ENCODE data around the gene EXOC6. TPM values are rescaled to one million over a fixed set of nuclear protein-coding genes. Genes with fewer than 3 reads are reported as not detected.

EXOC6 gene
- polyA plus RNA-seq, 1 donor: 20.3 TPM

DNA sequence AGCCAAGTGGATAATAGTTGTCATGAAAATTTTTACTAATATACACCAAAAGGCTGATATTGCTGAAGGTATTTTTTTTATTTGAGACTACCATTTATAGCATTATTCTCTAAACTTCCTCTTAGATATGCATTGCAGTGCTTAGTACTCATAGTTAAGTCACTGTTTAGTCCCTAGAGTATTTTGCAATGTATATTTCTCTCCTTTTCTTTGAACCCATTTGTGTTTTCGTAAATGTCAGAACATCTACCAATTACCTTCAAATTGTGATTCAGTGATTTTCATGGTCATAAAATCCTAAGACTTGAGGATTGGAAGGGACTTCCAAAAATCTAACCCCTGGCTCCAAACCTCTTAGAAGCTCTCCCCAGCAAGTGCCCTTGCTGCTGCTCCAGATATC, 190.8 kb downstream of the EXOC6 start:
- no peak for DNase-seq
- H3K4me1 ChIP-seq (ENCODE audit: control insufficient read depth, insufficient read depth, low read length): peaks cover 4% of the 10 kb centered on the region
- 100% methylated on average over 1 of the region's 1 CpG for WGBS (ENCODE audit: insufficient coverage, low lambda C conversion rate)

DNA sequence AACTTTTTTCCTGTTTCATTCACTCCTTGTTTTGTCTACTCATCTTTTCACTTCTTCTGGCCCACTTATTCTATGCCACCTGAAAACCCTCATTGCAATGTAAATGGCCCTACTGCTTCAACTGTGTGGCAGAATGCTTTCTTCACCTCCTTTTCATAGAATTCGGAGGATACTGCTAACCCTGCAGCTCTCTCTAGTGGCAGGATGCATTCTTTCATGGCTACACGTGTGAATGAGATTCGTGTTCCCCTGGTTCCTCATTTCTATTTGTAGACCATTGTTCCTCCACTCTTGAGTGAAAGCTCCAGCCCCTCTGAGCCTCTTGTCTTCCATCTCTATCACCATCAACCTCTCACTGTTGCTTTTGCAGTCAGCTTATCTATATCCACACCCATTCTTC, 191.4 kb downstream of the EXOC6 start:
- no peaks in the 10 kb centered on the region for H3K27me3 ChIP-seq (ENCODE audit: control insufficient read depth, insufficient read depth, low read length)
- H3K27ac ChIP-seq (ENCODE audit: low read length): no peak overlapping the region
- H3K4me1 ChIP-seq (ENCODE audit: control insufficient read depth, insufficient read depth, low read length): peaks cover 4% of the 10 kb centered on the region
- DNase-seq: no peak
- 25% methylated on average over 3 of the region's 3 CpGs for WGBS (ENCODE audit: insufficient coverage, low lambda C conversion rate)
- H3K4me3 ChIP-seq (ENCODE audit: low read length): no peak overlapping the region
- no peaks in the 10 kb centered on the region for H3K9me3 ChIP-seq (ENCODE audit: control insufficient read depth, low read depth, low read length)
- no peaks in the 10 kb centered on the region for H3K36me3 ChIP-seq (ENCODE audit: control insufficient read depth, insufficient read depth, low read length)

More for the DNA sequence above, 190.8 kb downstream of the EXOC6 start:
- Histone ChIP-seq H3K9me3 (ENCODE audit: control insufficient read depth, low read depth, low read length) (no peaks in the 10 kb centered on the region), H3K36me3 (ENCODE audit: control insufficient read depth, insufficient read depth, low read length) (no peaks in the 10 kb centered on the region), H3K27me3 (ENCODE audit: control insufficient read depth, insufficient read depth, low read length) (no peaks in the 10 kb centered on the region), H3K27ac (ENCODE audit: low read length) (no peak overlapping the region), H3K4me3 (ENCODE audit: low read length) (no peak overlapping the region)

DNA sequence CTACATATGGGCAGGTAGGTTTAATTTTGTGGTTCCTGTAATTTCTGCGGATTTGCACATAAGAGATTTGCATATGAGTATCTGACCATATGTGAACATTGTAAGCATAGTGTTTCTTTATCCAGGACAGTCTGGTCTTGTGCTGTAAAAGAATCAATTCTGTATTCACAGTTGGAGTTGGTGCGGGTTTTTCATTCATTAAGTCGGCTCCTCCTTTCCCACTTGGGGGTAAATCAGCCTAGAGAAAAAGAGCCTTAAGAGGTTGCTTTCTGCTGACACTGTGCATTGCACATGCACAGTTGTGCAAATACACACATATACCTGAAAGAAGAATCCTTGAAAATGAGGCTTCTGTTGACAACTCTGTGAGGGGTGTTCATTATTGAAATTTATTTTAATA, 206.2 kb downstream of the EXOC6 start:
- Histone ChIP-seq H3K9me3 (ENCODE audit: control insufficient read depth, low read depth, low read length) (no peaks in the 10 kb centered on the region), H3K4me3 (ENCODE audit: low read length) (no peak overlapping the region), H3K27ac (ENCODE audit: low read length) (no peak overlapping the region), H3K36me3 (ENCODE audit: control insufficient read depth, insufficient read depth, low read length) (no peaks in the 10 kb centered on the region), H3K27me3 (ENCODE audit: control insufficient read depth, insufficient read depth, low read length) (peaks cover 5% of the 10 kb centered on the region), H3K4me1 (ENCODE audit: control insufficient read depth, insufficient read depth, low read length) (no peaks in the 10 kb centered on the region)
- DNase-seq: no peak
- 83% methylated on average over 1 of the region's 3 CpGs for WGBS (ENCODE audit: insufficient coverage, low lambda C conversion rate)

DNA sequence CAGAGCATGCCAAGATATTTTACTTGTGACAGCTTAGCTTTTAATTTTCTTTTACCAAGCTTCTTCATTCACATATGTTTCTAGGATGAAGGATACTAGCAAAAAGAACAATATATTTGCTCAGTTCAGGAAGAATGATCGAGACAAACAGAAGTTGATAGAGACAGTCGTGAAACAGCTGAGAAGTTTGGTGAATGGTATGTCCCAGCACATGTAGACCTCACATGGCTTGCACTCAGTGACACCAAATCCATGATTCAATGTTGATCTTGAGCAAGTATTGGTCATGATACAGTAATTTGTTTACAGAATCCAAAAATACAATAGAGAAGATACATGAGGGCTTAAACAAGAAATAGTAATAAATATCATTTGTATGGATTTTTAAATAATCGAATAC, 209.8 kb downstream of the EXOC6 start:
- Histone ChIP-seq H3K27me3 (ENCODE audit: control insufficient read depth, insufficient read depth, low read length) (peaks cover 41% of the 10 kb centered on the region), H3K4me3 (ENCODE audit: low read length) (no peak overlapping the region), H3K36me3 (ENCODE audit: control insufficient read depth, insufficient read depth, low read length) (no peaks in the 10 kb centered on the region), H3K9me3 (ENCODE audit: control insufficient read depth, low read depth, low read length) (peaks cover 6% of the 10 kb centered on the region), H3K4me1 (ENCODE audit: control insufficient read depth, insufficient read depth, low read length) (peaks cover 18% of the 10 kb centered on the region), H3K27ac (ENCODE audit: low read length) (no peak overlapping the region)
- DNase-seq: no peak
- 100% methylated on average over 1 of the region's 3 CpGs for WGBS (ENCODE audit: insufficient coverage, low lambda C conversion rate)

DNA sequence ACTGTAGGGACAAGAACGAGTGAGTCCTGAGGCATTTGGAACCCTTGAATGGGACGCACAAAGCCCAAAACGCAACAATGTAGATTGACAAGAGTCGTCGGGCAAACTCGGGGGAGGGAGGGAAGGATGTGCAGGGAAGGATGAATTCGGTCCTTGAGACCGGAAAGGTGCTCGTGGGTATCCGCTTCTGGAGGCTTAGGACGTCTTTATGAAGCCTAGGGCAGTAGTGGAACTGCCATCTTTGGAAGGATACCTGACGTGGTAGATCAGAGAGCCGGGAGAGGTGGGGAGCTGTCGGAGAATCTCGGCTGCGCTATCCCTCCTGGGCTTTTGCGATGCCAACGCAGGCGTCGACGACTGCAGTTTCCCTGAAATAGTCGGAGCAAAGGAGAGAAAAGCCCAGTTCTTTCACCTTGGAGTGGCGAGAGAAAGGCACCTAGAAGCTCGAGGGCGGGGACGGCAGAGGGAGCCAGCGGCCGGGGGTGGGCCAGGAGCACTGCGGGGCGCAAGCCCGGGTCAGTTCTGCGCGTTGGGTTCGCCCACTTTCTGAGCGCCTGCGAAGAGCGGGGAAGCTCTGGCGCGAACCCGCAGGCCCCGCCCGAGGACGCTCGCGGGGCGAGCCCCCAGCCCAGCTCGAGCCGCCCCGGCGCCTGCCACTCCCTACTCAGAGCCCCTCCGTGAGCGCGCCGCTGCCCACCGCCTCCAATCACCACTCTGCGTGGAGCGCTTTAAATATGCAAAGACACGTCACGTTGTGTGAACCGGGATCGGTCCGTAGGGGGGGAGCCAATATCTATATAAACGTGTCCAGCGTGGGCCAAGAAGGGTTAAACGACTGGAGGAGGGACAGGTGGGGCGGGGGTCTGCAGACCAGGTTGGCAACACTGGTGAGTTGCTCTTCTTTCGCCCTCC, 211.9 kb downstream of the EXOC6 start, which contains the start of gene CYP26C1:
TSS of gene CYP26C1 (plus strand) at position 824 of the 912 bp plus-strand sequence. CDS start 466 bp downstream, outside the sequence.
- DNase-seq: no peak
- Histone ChIP-seq H3K4me3 (ENCODE audit: low read length) (no peak within 1 kb of the TSS), H3K4me1 (ENCODE audit: control insufficient read depth, insufficient read depth, low read length) (peaks cover 18% of the 10 kb centered on the region), H3K27ac (ENCODE audit: low read length) (no peak within 1 kb of the TSS), H3K36me3 (ENCODE audit: control insufficient read depth, insufficient read depth, low read length) (no peaks in the 10 kb centered on the region), H3K27me3 (ENCODE audit: control insufficient read depth, insufficient read depth, low read length) (peaks cover 62% of the 10 kb centered on the region), H3K9me3 (ENCODE audit: control insufficient read depth, low read depth, low read length) (peaks cover 6% of the 10 kb centered on the region)
- WGBS (ENCODE audit: insufficient coverage, low lambda C conversion rate): 3% methylated on average over 6 of the region's 67 CpGs

- Histone ChIP-seq H3K4me3 (ENCODE audit: low read length) (no peak overlapping the region), H3K4me1 (ENCODE audit: control insufficient read depth, insufficient read depth, low read length) (peaks cover 20% of the 10 kb centered on the region), H3K36me3 (ENCODE audit: control insufficient read depth, insufficient read depth, low read length) (no peaks in the 10 kb centered on the region), H3K27ac (ENCODE audit: low read length) (no peak overlapping the region), H3K27me3 (ENCODE audit: control insufficient read depth, insufficient read depth, low read length) (peaks cover 70% of the 10 kb centered on the region), H3K9me3 (ENCODE audit: control insufficient read depth, low read depth, low read length) (peaks cover 9% of the 10 kb centered on the region)
- no CpG with 5 or more reads among the region's 45 CpGs for WGBS (ENCODE audit: insufficient coverage, low lambda C conversion rate)
- DNase-seq: no peak
Observed at GRCh38 chr10:93060887-93061593, 212.7 kb downstream of the EXOC6 start.

DNA sequence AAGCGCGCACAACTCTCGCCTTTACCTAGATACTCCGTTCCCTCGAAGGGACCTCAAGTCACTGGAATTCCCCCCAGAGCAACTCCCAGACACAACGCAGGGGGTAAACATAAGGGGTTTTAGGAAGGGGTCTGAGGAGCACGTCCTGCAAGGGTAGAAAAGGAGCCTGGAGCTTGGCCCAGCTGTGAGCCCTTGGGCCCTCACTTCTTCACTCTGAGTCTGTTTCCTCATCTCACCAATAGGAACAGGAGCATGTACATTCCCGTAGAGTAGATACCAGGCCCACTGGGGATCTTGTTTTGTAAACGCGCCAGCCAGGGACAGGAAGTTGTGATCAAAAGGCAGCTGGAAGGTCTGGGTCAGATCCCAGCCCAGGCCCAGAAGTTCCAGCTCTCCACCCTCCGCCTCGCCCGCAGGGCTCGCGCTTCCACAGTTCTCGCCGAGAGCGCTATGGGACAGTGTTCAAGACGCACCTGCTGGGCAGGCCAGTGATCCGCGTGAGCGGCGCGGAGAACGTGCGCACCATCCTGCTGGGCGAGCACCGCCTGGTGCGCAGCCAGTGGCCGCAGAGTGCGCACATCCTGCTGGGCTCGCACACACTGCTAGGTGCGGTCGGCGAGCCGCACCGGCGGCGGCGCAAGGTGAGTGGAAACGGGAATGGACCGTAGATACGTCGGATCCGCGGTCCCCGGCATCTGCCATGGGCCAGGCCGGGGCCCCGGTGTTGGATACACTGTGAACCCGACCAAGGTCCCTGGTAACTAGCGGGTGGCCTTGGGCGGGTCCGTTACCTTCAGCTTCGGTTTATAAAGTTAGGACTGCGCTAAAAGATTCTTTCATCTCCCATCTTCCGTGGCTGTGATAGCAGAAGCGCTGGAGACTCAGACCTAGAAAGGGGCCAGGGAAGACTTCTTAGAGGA, 213.5 kb downstream of the EXOC6 start:
- H3K4me1 ChIP-seq (ENCODE audit: control insufficient read depth, insufficient read depth, low read length): peaks cover 20% of the 10 kb centered on the region
- peaks cover 9% of the 10 kb centered on the region for H3K9me3 ChIP-seq (ENCODE audit: control insufficient read depth, low read depth, low read length)
- no peaks in the 10 kb centered on the region for H3K36me3 ChIP-seq (ENCODE audit: control insufficient read depth, insufficient read depth, low read length)
- WGBS (ENCODE audit: insufficient coverage, low lambda C conversion rate): no CpG with 5 or more reads among the region's 57 CpGs
- H3K27me3 ChIP-seq (ENCODE audit: control insufficient read depth, insufficient read depth, low read length): peaks cover 78% of the 10 kb centered on the region
- H3K27ac ChIP-seq (ENCODE audit: low read length): no peak overlapping the region
- H3K4me3 ChIP-seq (ENCODE audit: low read length): peak overlapping the region; percentile 13
- peak in 1 of 2 donors; percentile 44 for DNase-seq

- peak in 1 of 2 donors; percentile 68 for DNase-seq
Observed at GRCh38 chr10:93062514-93063143, 214.3 kb downstream of the EXOC6 start.

GRCh38 chr10:93063144-93063976, 215.0 kb downstream of the EXOC6 start:
- peaks cover 9% of the 10 kb centered on the region for H3K9me3 ChIP-seq (ENCODE audit: control insufficient read depth, low read depth, low read length)
- peaks cover 20% of the 10 kb centered on the region for H3K4me1 ChIP-seq (ENCODE audit: control insufficient read depth, insufficient read depth, low read length)
- H3K27ac ChIP-seq (ENCODE audit: low read length): no peak overlapping the region
- no peaks in the 10 kb centered on the region for H3K36me3 ChIP-seq (ENCODE audit: control insufficient read depth, insufficient read depth, low read length)
- H3K4me3 ChIP-seq (ENCODE audit: low read length): no peak overlapping the region
- DNase-seq: no peak
- H3K27me3 ChIP-seq (ENCODE audit: control insufficient read depth, insufficient read depth, low read length): peaks cover 93% of the 10 kb centered on the region
- 16% methylated on average over 4 of the region's 43 CpGs for WGBS (ENCODE audit: insufficient coverage, low lambda C conversion rate)

More at GRCh38 chr10:93062514-93063143, 214.3 kb downstream of the EXOC6 start:
- H3K36me3 ChIP-seq (ENCODE audit: control insufficient read depth, insufficient read depth, low read length): no peaks in the 10 kb centered on the region
- H3K9me3 ChIP-seq (ENCODE audit: control insufficient read depth, low read depth, low read length): peaks cover 9% of the 10 kb centered on the region
- peaks cover 86% of the 10 kb centered on the region for H3K27me3 ChIP-seq (ENCODE audit: control insufficient read depth, insufficient read depth, low read length)
- no CpG with 5 or more reads among the region's 68 CpGs for WGBS (ENCODE audit: insufficient coverage, low lambda C conversion rate)
- peaks cover 20% of the 10 kb centered on the region for H3K4me1 ChIP-seq (ENCODE audit: control insufficient read depth, insufficient read depth, low read length)
- no peak overlapping the region for H3K27ac ChIP-seq (ENCODE audit: low read length)
- H3K4me3 ChIP-seq (ENCODE audit: low read length): peak overlapping the region; percentile 13
